Suprapubic skin (tissue), 4 donors: ENCODE data around the gene CYBC1. TPM values are rescaled to one million over a fixed set of nuclear protein-coding genes. Genes with fewer than 3 reads are reported as not detected.

Experiments used
- DNase-seq, 2 donors: peaks; one replicate each; pipeline ENCODE4 v3.0.0-alpha.2; 2019; ENCODE audit warnings: low spot score in 2 of 2
- H3K27ac ChIP-seq: fragments of 200-600 bp; sonication (generic); one replicate; pipeline ENCODE4 v1.5.1; 2019
- H3K27me3 ChIP-seq: fragments of 200-600 bp; sonication (generic); one replicate; pipeline ENCODE4 v1.5.1; 2019
- H3K36me3 ChIP-seq: fragments of 200-600 bp; sonication (generic); one replicate; pipeline ENCODE4 v1.5.1; 2019
- H3K4me1 ChIP-seq: fragments of 200-600 bp; sonication (generic); one replicate; pipeline ENCODE4 v1.5.1; 2019
- H3K4me3 ChIP-seq: fragments of 200-600 bp; sonication (generic); one replicate; pipeline ENCODE4 v1.5.1; 2019; ENCODE audit warnings: mild to moderate bottlenecking
- H3K9me3 ChIP-seq: fragments of 200-600 bp; sonication (generic); one replicate; pipeline ENCODE4 v1.5.1; 2019
- CTCF ChIP-seq, 2 donors: fragments of 200-600 bp in 1 of 2; fragments of 450-650 bp in 1 of 2; sonication (generic) in 1 of 2; IDR thresholded peaks; one replicate each; pipeline ENCODE4 v1.5.1; 2016 to 2019; ENCODE audit warnings: antibody characterized with exemption in 2 of 2, mild to moderate bottlenecking in 1 of 2, moderate library complexity in 1 of 2
- EP300 ChIP-seq: sonication (generic); formaldehyde crosslinking; IDR thresholded peaks from one replicate; pipeline ENCODE4 v1.6.1; 2017; ENCODE audit warnings: antibody characterized with exemption
- POLR2A ChIP-seq, 2 donors: fragments of 450-650 bp; IDR thresholded peaks; one replicate each; pipeline ENCODE4 v1.6.1; 2017; ENCODE audit warnings: antibody characterized with exemption in 2 of 2, mild to moderate bottlenecking in 2 of 2, moderate library complexity in 2 of 2
- POLR2AphosphoS5 ChIP-seq, 3 donors: sonication (generic); formaldehyde crosslinking; IDR thresholded peaks; one replicate each; pipeline ENCODE4 v1.6.1; 2017; ENCODE audit warnings: antibody characterized with exemption in 3 of 3
- WGBS: methylation state at CpG from one replicate; pipeline ENCODE4 v1.1.5; 2018; 5-methylcytosine and 5-hydroxymethylcytosine counted together
- total RNA-seq, 4 donors: library from RNA; depleted of rRNA; stranded (reverse); fragments of >200 nt; gene quantifications; one replicate each; pipeline ENCODE4 v1.1.0, GENCODE V29; 2016

The CYBC1 gene
- total RNA-seq, 4 donors from 2014 or later: 36.4 to 53.1 (median 45.6) TPM

- Histone ChIP-seq H3K9me3 (no peaks in the 10 kb centered on the region), H3K4me3 (no peak overlapping the region), H3K27ac (no peak overlapping the region), H3K4me1 (peaks cover 6% of the 10 kb centered on the region), H3K27me3 (no peaks in the 10 kb centered on the region), H3K36me3 (peaks cover 71% of the 10 kb centered on the region)
- 68% methylated on average over 9 of the region's 13 CpGs for WGBS
- TF ChIP-seq POLR2A (IDR thresholded peaks at IDR 0.05) (no peak), CTCF (IDR thresholded peaks at IDR 0.05) (no peak), POLR2AphosphoS5 (IDR thresholded peaks at IDR 0.05) (no peak), EP300 (no peak)
- no peak for DNase-seq
Observed at GRCh38 chr17:82486231-82487094, 35.9 kb upstream of the CYBC1 start.

- TF ChIP-seq CTCF (IDR thresholded peaks at IDR 0.05) (no peak), POLR2A (IDR thresholded peaks at IDR 0.05) (no peak), EP300 (no peak), POLR2AphosphoS5 (IDR thresholded peaks at IDR 0.05) (no peak)
- WGBS: 92% methylated on average over 6 of the region's 9 CpGs
- H3K4me3 ChIP-seq: no peak overlapping the region
- peaks cover 3% of the 10 kb centered on the region for H3K4me1 ChIP-seq
- H3K36me3 ChIP-seq: peaks cover 97% of the 10 kb centered on the region
- no peaks in the 10 kb centered on the region for H3K9me3 ChIP-seq
- no peak overlapping the region for H3K27ac ChIP-seq
- DNase-seq: no peak
- H3K27me3 ChIP-seq: no peaks in the 10 kb centered on the region
Observed at GRCh38 chr17:82483836-82484235, 33.3 kb upstream of the CYBC1 start.

GRCh38 chr17:82483204-82483660 lies 32.7 kb upstream of the CYBC1 start:
- 94% methylated on average over 6 of the region's 6 CpGs for WGBS
- TF ChIP-seq POLR2A (IDR thresholded peaks at IDR 0.05) (no peak), EP300 (no peak), POLR2AphosphoS5 (IDR thresholded peaks at IDR 0.05) (no peak), CTCF (IDR thresholded peaks at IDR 0.05) (no peak)
- H3K36me3 ChIP-seq: peaks cover 98% of the 10 kb centered on the region

GRCh38 chr17:82480318-82480717 lies 29.8 kb upstream of the CYBC1 start:
- TF ChIP-seq POLR2AphosphoS5 (IDR thresholded peaks at IDR 0.05) (no peak), POLR2A (IDR thresholded peaks at IDR 0.05) (no peak), CTCF (IDR thresholded peaks at IDR 0.05) (no peak), EP300 (no peak)
- no peaks in the 10 kb centered on the region for H3K9me3 ChIP-seq
- peaks cover 100% of the 10 kb centered on the region for H3K36me3 ChIP-seq
- no peak for DNase-seq
- no peak overlapping the region for H3K27ac ChIP-seq
- WGBS: 59% methylated on average over 3 of the region's 9 CpGs
- H3K4me3 ChIP-seq: no peak overlapping the region
- no peaks in the 10 kb centered on the region for H3K4me1 ChIP-seq
- no peaks in the 10 kb centered on the region for H3K27me3 ChIP-seq

More at GRCh38 chr17:82483204-82483660, 32.7 kb upstream of the CYBC1 start:
- H3K4me1 ChIP-seq: no peaks in the 10 kb centered on the region
- H3K4me3 ChIP-seq: no peak overlapping the region
- H3K27me3 ChIP-seq: no peaks in the 10 kb centered on the region
- no peak overlapping the region for H3K27ac ChIP-seq
- DNase-seq: no peak
- H3K9me3 ChIP-seq: no peaks in the 10 kb centered on the region

- H3K4me3 ChIP-seq: no peak overlapping the region
- WGBS: 75% methylated on average over 5 of the region's 5 CpGs
- DNase-seq: no peak
- TF ChIP-seq EP300: no peak
- no peaks in the 10 kb centered on the region for H3K9me3 ChIP-seq
- no peaks in the 10 kb centered on the region for H3K27me3 ChIP-seq
- H3K27ac ChIP-seq: no peak overlapping the region
- no peaks in the 10 kb centered on the region for H3K4me1 ChIP-seq
- H3K36me3 ChIP-seq: peaks cover 100% of the 10 kb centered on the region
Observed at GRCh38 chr17:82479602-82480001, 29.1 kb upstream of the CYBC1 start.
